Measurements from ENCODE around the gene EID3. TPM values are rescaled to one million over a fixed set of nuclear protein-coding genes. Genes with fewer than 3 reads are reported as not detected.

Gene EID3
- total and polyA plus RNA-seq, 2 of the 8 experiments (the other 6 are each of a cell fraction or from before 2014, with no cell fraction given), result 1.2 to 2.8 TPM

DNA sequence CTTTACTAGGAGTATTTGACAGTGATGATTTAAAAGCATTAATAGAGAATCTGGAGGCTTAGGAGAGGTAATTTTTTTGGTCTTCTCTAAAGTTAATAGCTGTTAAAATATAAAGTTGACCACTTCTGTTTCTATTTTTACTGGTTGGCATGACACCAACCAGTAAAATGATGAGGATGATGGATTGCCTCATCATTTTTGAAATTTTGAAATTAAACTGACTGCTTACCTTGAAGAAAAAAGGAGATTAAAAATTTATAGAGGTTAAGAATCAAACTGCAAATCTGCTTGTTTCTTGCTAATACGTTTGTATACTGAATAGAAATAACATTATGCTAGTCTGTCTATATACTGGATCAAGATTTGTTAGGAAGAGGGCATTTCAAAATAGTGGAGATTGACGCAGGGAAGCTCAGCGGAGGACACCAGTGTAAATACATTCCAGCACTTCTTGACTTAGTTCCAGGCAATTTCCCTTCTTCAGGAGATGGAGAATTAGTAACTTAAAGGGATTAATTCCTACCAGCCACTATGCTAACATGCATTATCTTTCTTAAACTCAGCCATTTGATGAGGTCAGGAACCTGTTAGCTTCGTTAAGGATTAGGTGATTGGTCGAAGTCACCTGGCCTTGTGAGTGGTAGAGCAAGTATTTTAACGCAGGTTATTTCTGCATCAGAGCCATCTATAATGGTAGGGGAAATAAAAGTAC is 3.6 kb downstream of the EID3 start (continued):
- TF ChIP-seq, protein P1, sequence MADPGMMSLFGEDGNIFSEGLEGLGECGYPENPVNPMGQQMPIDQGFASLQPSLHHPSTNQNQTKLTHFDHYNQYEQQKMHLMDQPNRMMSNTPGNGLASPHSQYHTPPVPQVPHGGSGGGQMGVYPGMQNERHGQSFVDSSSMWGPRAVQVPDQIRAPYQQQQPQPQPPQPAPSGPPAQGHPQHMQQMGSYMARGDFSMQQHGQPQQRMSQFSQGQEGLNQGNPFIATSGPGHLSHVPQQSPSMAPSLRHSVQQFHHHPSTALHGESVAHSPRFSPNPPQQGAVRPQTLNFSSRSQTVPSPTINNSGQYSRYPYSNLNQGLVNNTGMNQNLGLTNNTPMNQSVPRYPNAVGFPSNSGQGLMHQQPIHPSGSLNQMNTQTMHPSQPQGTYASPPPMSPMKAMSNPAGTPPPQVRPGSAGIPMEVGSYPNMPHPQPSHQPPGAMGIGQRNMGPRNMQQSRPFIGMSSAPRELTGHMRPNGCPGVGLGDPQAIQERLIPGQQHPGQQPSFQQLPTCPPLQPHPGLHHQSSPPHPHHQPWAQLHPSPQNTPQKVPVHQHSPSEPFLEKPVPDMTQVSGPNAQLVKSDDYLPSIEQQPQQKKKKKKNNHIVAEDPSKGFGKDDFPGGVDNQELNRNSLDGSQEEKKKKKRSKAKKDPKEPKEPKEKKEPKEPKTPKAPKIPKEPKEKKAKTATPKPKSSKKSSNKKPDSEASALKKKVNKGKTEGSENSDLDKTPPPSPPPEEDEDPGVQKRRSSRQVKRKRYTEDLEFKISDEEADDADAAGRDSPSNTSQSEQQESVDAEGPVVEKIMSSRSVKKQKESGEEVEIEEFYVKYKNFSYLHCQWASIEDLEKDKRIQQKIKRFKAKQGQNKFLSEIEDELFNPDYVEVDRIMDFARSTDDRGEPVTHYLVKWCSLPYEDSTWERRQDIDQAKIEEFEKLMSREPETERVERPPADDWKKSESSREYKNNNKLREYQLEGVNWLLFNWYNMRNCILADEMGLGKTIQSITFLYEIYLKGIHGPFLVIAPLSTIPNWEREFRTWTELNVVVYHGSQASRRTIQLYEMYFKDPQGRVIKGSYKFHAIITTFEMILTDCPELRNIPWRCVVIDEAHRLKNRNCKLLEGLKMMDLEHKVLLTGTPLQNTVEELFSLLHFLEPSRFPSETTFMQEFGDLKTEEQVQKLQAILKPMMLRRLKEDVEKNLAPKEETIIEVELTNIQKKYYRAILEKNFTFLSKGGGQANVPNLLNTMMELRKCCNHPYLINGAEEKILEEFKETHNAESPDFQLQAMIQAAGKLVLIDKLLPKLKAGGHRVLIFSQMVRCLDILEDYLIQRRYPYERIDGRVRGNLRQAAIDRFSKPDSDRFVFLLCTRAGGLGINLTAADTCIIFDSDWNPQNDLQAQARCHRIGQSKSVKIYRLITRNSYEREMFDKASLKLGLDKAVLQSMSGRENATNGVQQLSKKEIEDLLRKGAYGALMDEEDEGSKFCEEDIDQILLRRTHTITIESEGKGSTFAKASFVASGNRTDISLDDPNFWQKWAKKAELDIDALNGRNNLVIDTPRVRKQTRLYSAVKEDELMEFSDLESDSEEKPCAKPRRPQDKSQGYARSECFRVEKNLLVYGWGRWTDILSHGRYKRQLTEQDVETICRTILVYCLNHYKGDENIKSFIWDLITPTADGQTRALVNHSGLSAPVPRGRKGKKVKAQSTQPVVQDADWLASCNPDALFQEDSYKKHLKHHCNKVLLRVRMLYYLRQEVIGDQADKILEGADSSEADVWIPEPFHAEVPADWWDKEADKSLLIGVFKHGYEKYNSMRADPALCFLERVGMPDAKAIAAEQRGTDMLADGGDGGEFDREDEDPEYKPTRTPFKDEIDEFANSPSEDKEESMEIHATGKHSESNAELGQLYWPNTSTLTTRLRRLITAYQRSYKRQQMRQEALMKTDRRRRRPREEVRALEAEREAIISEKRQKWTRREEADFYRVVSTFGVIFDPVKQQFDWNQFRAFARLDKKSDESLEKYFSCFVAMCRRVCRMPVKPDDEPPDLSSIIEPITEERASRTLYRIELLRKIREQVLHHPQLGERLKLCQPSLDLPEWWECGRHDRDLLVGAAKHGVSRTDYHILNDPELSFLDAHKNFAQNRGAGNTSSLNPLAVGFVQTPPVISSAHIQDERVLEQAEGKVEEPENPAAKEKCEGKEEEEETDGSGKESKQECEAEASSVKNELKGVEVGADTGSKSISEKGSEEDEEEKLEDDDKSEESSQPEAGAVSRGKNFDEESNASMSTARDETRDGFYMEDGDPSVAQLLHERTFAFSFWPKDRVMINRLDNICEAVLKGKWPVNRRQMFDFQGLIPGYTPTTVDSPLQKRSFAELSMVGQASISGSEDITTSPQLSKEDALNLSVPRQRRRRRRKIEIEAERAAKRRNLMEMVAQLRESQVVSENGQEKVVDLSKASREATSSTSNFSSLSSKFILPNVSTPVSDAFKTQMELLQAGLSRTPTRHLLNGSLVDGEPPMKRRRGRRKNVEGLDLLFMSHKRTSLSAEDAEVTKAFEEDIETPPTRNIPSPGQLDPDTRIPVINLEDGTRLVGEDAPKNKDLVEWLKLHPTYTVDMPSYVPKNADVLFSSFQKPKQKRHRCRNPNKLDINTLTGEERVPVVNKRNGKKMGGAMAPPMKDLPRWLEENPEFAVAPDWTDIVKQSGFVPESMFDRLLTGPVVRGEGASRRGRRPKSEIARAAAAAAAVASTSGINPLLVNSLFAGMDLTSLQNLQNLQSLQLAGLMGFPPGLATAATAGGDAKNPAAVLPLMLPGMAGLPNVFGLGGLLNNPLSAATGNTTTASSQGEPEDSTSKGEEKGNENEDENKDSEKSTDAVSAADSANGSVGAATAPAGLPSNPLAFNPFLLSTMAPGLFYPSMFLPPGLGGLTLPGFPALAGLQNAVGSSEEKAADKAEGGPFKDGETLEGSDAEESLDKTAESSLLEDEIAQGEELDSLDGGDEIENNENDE (IDR thresholded peaks at IDR 0.05; ENCODE audit: insufficient replicate concordance, low read length), result no peak
- TF ChIP-seq POLR2AphosphoS5 (IDR thresholded peaks at IDR 0.05; ENCODE audit: low read depth, low read length), result no peak
- TF ChIP-seq JUN (IDR thresholded peaks at IDR 0.05; ENCODE audit: low read depth, low read length), result no peak
- TF ChIP-seq RFX5 (IDR thresholded peaks at IDR 0.05; ENCODE audit: borderline replicate concordance, low read depth, low read length), result no peak
- no peak for TF ChIP-seq POLR2A (IDR thresholded peaks at IDR 0.05; ENCODE audit: control extremely low read depth in 1 of 2, low read depth in 2 of 2, low read length in 2 of 2)
- TF ChIP-seq, protein P2, sequence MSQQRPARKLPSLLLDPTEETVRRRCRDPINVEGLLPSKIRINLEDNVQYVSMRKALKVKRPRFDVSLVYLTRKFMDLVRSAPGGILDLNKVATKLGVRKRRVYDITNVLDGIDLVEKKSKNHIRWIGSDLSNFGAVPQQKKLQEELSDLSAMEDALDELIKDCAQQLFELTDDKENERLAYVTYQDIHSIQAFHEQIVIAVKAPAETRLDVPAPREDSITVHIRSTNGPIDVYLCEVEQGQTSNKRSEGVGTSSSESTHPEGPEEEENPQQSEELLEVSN (IDR thresholded peaks at IDR 0.05), result no peak
